HepG2 (cell line): Measurements from ENCODE around the gene GYS1. TPM values are rescaled to one million over a fixed set of nuclear protein-coding genes. Genes with fewer than 3 reads are reported as not detected.

ENCODE experiments used
- ATAC-seq: fragments of 200-7000 bp; cut with Tn5 transposase; 3 replicates; pipeline ENCODE4 v1.9.1; 2020; ENCODE audit warnings: mild to moderate bottlenecking, moderate library complexity
- BruUV-seq: library from RNA; stranded (reverse); fragments of 400-500 nt; replicated peaks from 2 replicates; lab custom pipeline; 2021; lab: Mats Ljungman, UMichigan
- CTCF ChIA-PET: fragments of 300-600 bp; formaldehyde crosslinking; extraction: SDS; loops from one replicate; lab custom pipeline; 2021; ENCODE audit warnings: low total read pairs, inconsistent platforms, low intra/inter-chr PET ratio; lab: Yijun Ruan, JAX
- POLR2A ChIA-PET: fragments of 350-600 bp; sonication (Branson Sonifier 250); formaldehyde crosslinking; loops from one replicate; lab custom pipeline; 2020; ENCODE audit warnings: antibody characterized with exemption, inconsistent platforms; lab: Yijun Ruan, JAX
- DNase-seq: peaks from one replicate; pipeline ENCODE4 v3.0.0-alpha.2; 2015; ENCODE audit warnings: low spot score
- FAIRE-seq: peaks from 3 replicates; lab custom pipeline; 2011; peaks lifted over from hg19 to GRCh38; lab: Jason Lieb, UNC
- H2AFZ ChIP-seq: one replicate; pipeline ENCODE4 v1.6.1; 2011; ENCODE audit warnings: low read length, inconsistent platforms
- H3K27ac ChIP-seq: fragments of 300-600 bp; 3 replicates; pipeline ENCODE4 v1.8.0; 2011; ENCODE audit warnings: mixed run types, mild to moderate bottlenecking, mixed read lengths, low read length, inconsistent platforms; ENCODE audit not compliant: insufficient read depth; ENCODE audit errors: extremely low read length
- H3K27me3 ChIP-seq, 2 experiments: fragments of 200-600 bp in 1 of 2; 2 replicates in 1 of 2; 3 replicates in 1 of 2; pipeline versions ENCODE4 v1.6.0 to v1.8.0; 2011; ENCODE audit warnings: low read length in 2 of 2, mild to moderate bottlenecking in 2 of 2, moderate library complexity in 2 of 2, inconsistent platforms in 1 of 2; ENCODE audit not compliant: insufficient read depth in 2 of 2, control insufficient read depth in 1 of 2
- H3K36me3 ChIP-seq, 2 experiments: fragments of 200-600 bp in 1 of 2; replicated peaks in 1 of 2; 2 replicates in 1 of 2; 3 replicates in 1 of 2; pipeline versions ENCODE4 v1.5.1 to v1.8.0; 2011; ENCODE audit warnings: low read length in 2 of 2, inconsistent platforms in 1 of 2; ENCODE audit not compliant: insufficient read depth in 2 of 2, control insufficient read depth in 1 of 2
- H3K4me1 ChIP-seq: 2 replicates; pipeline ENCODE4 v1.5.1; 2012; ENCODE audit warnings: low read length, inconsistent platforms; ENCODE audit not compliant: insufficient read depth
- H3K4me2 ChIP-seq: 2 replicates; pipeline ENCODE4 v1.6.0; 2011; ENCODE audit warnings: low read depth, low read length, inconsistent platforms
- H3K4me3 ChIP-seq, 3 experiments: fragments of 200-600 bp in 1 of 3; sonication (generic), shearing (Covaris generic) in 1 of 3; replicated peaks in 1 of 3; 2 replicates each; pipeline ENCODE4 v1.5.1; 2011 to 2016; ENCODE audit warnings: low read length in 3 of 3, inconsistent platforms in 2 of 3, low read depth in 2 of 3, mild to moderate bottlenecking in 2 of 3, control low read depth in 1 of 3, mixed read lengths in 1 of 3; ENCODE audit not compliant: insufficient read depth in 1 of 3
- H3K79me2 ChIP-seq: one replicate; pipeline ENCODE4 v1.6.1; 2011; ENCODE audit warnings: low read length, inconsistent platforms; ENCODE audit not compliant: insufficient read depth
- H3K9ac ChIP-seq: 2 replicates; pipeline ENCODE4 v1.6.0; 2011; ENCODE audit warnings: mild to moderate bottlenecking, low read depth, low read length, inconsistent platforms; ENCODE audit not compliant: insufficient read depth
- H3K9me3 ChIP-seq: 2 replicates; pipeline ENCODE4 v1.5.1; 2012; ENCODE audit warnings: mild to moderate bottlenecking, low read length
- H4K20me1 ChIP-seq: 2 replicates; pipeline ENCODE4 v1.6.0; 2011; ENCODE audit warnings: inconsistent platforms, mild to moderate bottlenecking, low read length, moderate library complexity; ENCODE audit not compliant: insufficient read depth
- AGO2 ChIP-seq: fragments of 200-400 bp; formaldehyde crosslinking; optimal IDR thresholded peaks from 2 replicates; pipeline ENCODE3; 2017; ENCODE audit warnings: mild to moderate bottlenecking, low read depth, low read length, moderate library complexity
- BATF2 ChIP-seq: sonication (generic); formaldehyde crosslinking; IDR thresholded peaks from 2 replicates; pipeline ENCODE4 v1.8.0; 2022; ENCODE audit warnings: mild to moderate bottlenecking, missing genetic modification reagents, moderate library complexity
- BCLAF1 ChIP-seq: fragments of 450-650 bp; IDR thresholded peaks from 2 replicates; pipeline ENCODE4 v1.6.1; 2017; ENCODE audit warnings: mild to moderate bottlenecking
- CSRNP2 ChIP-seq: sonication (generic); formaldehyde crosslinking; conservative IDR thresholded peaks from 2 replicates; pipeline ENCODE4 v1.8.0; 2022; ENCODE audit warnings: low read depth, missing genetic modification reagents
- DNMT3B ChIP-seq: conservative IDR thresholded peaks from 2 replicates; pipeline ENCODE4 v1.6.1; 2016; ENCODE audit warnings: missing biosample characterization, control low read depth
- GRHL1 ChIP-seq: sonication (generic); formaldehyde crosslinking; conservative IDR thresholded peaks from 2 replicates; pipeline ENCODE4 v1.8.0; 2022; ENCODE audit warnings: missing genetic modification reagents
- HMGXB4 ChIP-seq, 2 experiments: sonication (generic) in 1 of 2; formaldehyde crosslinking in 1 of 2; IDR thresholded peaks; 2 replicates each; pipeline versions ENCODE4 v1.4.0 to v1.6.1; 2018 to 2020; ENCODE audit warnings: missing genetic modification reagents in 2 of 2, borderline replicate concordance in 1 of 2, low read depth in 1 of 2, mild to moderate bottlenecking in 1 of 2, missing biosample characterization in 1 of 2
- MTA3 ChIP-seq: sonication (generic); formaldehyde crosslinking; IDR thresholded peaks from 2 replicates; pipeline ENCODE4 v1.4.0; 2020; ENCODE audit warnings: missing genetic modification reagents
- NR2F2 ChIP-seq: IDR thresholded peaks from 2 replicates; pipeline ENCODE4 v1.6.1; 2012; ENCODE audit warnings: low read depth, inconsistent platforms, borderline replicate concordance
- POLR2A ChIP-seq, 2 experiments: IDR thresholded peaks; 2 replicates each; pipeline ENCODE4 v1.6.1; 2011; ENCODE audit warnings: low read depth in 2 of 2, low read length in 2 of 2, mild to moderate bottlenecking in 1 of 2, moderate library complexity in 1 of 2; ENCODE audit not compliant: insufficient read depth in 1 of 2
- SRSF1 ChIP-seq: fragments of 200-400 bp; formaldehyde crosslinking; optimal IDR thresholded peaks from 2 replicates; pipeline ENCODE3; 2017; ENCODE audit warnings: mild to moderate bottlenecking, low read depth, low read length, moderate library complexity
- ZSCAN31 ChIP-seq: sonication (generic); formaldehyde crosslinking; IDR thresholded peaks from 2 replicates; pipeline ENCODE4 v1.5.0; 2020; ENCODE audit warnings: low read depth, mild to moderate bottlenecking, missing genetic modification reagents
- WGBS: methylation state at CpG from one replicate; pipeline ENCODE4 v1.1.6; 2017; ENCODE audit warnings: low lambda C conversion rate; 5-methylcytosine and 5-hydroxymethylcytosine counted together
- in situ Hi-C: cut with HindIII; loops from 2 replicates; pipeline ENCODE4 v1.10.0; 2017; ENCODE audit warnings: low pct_unique_long_range_greater_than_20kb; ENCODE audit not compliant: extremely low pct_ligation_motif_present
- intact Hi-C: fragments of 100-400 bp; cut with micrococcal nuclease; formaldehyde crosslinking; loops from one replicate; pipeline ENCODE4 v1.10.0; 2022; ENCODE audit not compliant: unreplicated experiment
- polyA plus RNA-seq, 8 experiments: library from polyadenylated mRNA; depleted of rRNA in 3 of 8; stranded (reverse) in 7 of 8; unstranded in 1 of 8; fragments of >200 nt; fragmentation: Illumina TruSeq in 4 of 8; extraction: Trizol in 4 of 8; gene quantifications; 2 replicates each; pipeline versions ENCODE4 v1.2.1 to v1.2.3, GENCODE V29; 2011 to 2016; ENCODE audit warnings: low read depth in 4 of 8, missing spikeins in 1 of 8, mixed read lengths in 1 of 8; ENCODE audit not compliant: insufficient read depth in 1 of 8
- total RNA-seq, 5 experiments: library from RNA; depleted of rRNA; stranded (reverse); fragments of >200 nt; fragmentation: Illumina TruSeq; extraction: Trizol; gene quantifications; 2 replicates each; pipeline ENCODE4 v1.2.3, GENCODE V29; 2016; ENCODE audit warnings: low read depth in 1 of 5

Gene GYS1
- total and polyA plus RNA-seq, 2 of the 13 experiments (the other 11 are each of a cell fraction or from before 2014, with no cell fraction given), result 18.4 to 42.1 TPM

GRCh38 chr19:48921721-48922500 is 71.2 kb downstream of the GYS1 start (continued):
- no peak for TF ChIP-seq HMGXB4 (CRISPR knock-in tag; IDR thresholded peaks at IDR 0.05; ENCODE audit: borderline replicate concordance in 1 of 2, low read depth in 1 of 2)
- TF ChIP-seq POLR2A (IDR thresholded peaks at IDR 0.05; ENCODE audit: insufficient read depth in 1 of 2, low read depth in 2 of 2, low read length in 2 of 2), result 0 out of 4 replicates have a peak, but pooled peaks of 1 of the 2 experiments have one; percentile 6
- no peak for TF ChIP-seq GRHL1
- no peak for TF ChIP-seq SRSF1
- TF ChIP-seq, all 625 proteins: peak for 2

GRCh38 chr19:48920949-48921348 is 72.2 kb downstream of the GYS1 start:
- Histone ChIP-seq H3K4me2 (no peak overlapping the region), H3K27me3 (no peaks in the 10 kb centered on the region), H3K4me3 (no peak overlapping the region), H3K4me1 (no peaks in the 10 kb centered on the region), H3K9ac (no peak overlapping the region), H4K20me1 (no peaks in the 10 kb centered on the region), H3K36me3 (peaks cover 5 to 25% of the 10 kb centered on the region in 2 experiments; a peak in 4 of 5 replicates)
- WGBS, result 76% methylated on average over 7 of the region's 10 CpGs
- no peak for DNase-seq
- no peak for TF ChIP-seq ZSCAN31 (CRISPR knock-in tag)
- TF ChIP-seq CSRNP2, result no peak
- TF ChIP-seq NR2F2, result no peak
- TF ChIP-seq BATF2 (CRISPR knock-in tag), result no peak
- peak; percentile 20 for TF ChIP-seq AGO2
- TF ChIP-seq MTA3, result no peak
- no peak for TF ChIP-seq BCLAF1
- no peak for TF ChIP-seq DNMT3B (CRISPR knock-in tag)
- TF ChIP-seq, all 625 proteins: peak for 1
- no peak overlapping the region for H3K27ac ChIP-seq
- ChIA-PET POLR2A (no interaction called here), CTCF (no interaction called here)
- in situ Hi-C loops (no loop called here), intact Hi-C loops (no loop called here)
- ATAC-seq, result no peak; the same call in 2 of the 3 replicates
- no peak overlapping the region for H2AFZ ChIP-seq
- H3K9me3 ChIP-seq, result no peaks in the 10 kb centered on the region
- FAIRE-seq, result no peak
- H3K79me2 ChIP-seq, result no peaks in the 10 kb centered on the region
- no TSS peak for BruUV-seq
